ENCODE results near the gene ATM. TPM values are rescaled to one million over a fixed set of nuclear protein-coding genes. Genes with fewer than 3 reads are reported as not detected.

The ATM gene
- total and polyA plus RNA-seq, 2 donors (not counting 3 experiments of a cell fraction or from before 2014, with no cell fraction given), result 11.8 to 49.7 TPM

GRCh38 chr11:108204376-108204775 is 18.5 kb upstream of the ATM start:
- no peak overlapping the region for H3K4me3 ChIP-seq (replicated peaks in 1 of 3; ENCODE audit: insufficient read depth in 1 of 3, low read depth in 1 of 3, low read length in 3 of 3)
- intact Hi-C loops (cut with micrococcal nuclease), result no loop called here
- no peaks in the 10 kb centered on the region for H3K4me1 ChIP-seq (ENCODE audit: control insufficient read depth, extremely low read depth, insufficient read depth, low read length)
- H3K9ac ChIP-seq (replicated peaks; ENCODE audit: extremely low read depth, insufficient read depth, low read length), result no peak overlapping the region
- peaks cover 12 to 25% of the 10 kb centered on the region in 2 experiments for H3K36me3 ChIP-seq (ENCODE audit: control insufficient read depth in 2 of 2, extremely low read depth in 1 of 2, insufficient read depth in 2 of 2, low read length in 2 of 2)
- no peaks in the 10 kb centered on the region for H3K9me1 ChIP-seq (replicated peaks; ENCODE audit: control insufficient read depth, extremely low read depth, insufficient read depth, low read length)
- H2AFZ ChIP-seq (ENCODE audit: low read depth, low read length), result no peak overlapping the region
- no peak for FAIRE-seq
- H3K27ac ChIP-seq (ENCODE audit: insufficient read depth, low read depth, low read length), result no peak overlapping the region
- no peaks in the 10 kb centered on the region for H3K9me3 ChIP-seq (replicated peaks; ENCODE audit: control insufficient read depth, insufficient read depth, low read length)
- no peaks in the 10 kb centered on the region for H4K20me1 ChIP-seq (replicated peaks; ENCODE audit: control insufficient read depth, extremely low read depth, insufficient read depth, low read length)
- H3K79me2 ChIP-seq (ENCODE audit: control insufficient read depth, insufficient read depth, low read length), result peaks cover 45% of the 10 kb centered on the region
- no peaks in the 10 kb centered on the region for H3K27me3 ChIP-seq (ENCODE audit: control insufficient read depth in 2 of 2, insufficient read depth in 2 of 2, low read length in 2 of 2)
- BruUV-seq (replicated peaks), result no TSS peak
- dilution Hi-C loops (cut with MboI; ENCODE audit: extremely low pct_ligation_motif_present, low sequenced_read_pairs), result no loop called here
- ChIA-PET CTCF (no interaction called here), POLR2A (no interaction called here)
- TF ChIP-seq FOS (IDR thresholded peaks at IDR 0.05; ENCODE audit: borderline replicate concordance, insufficient read depth, low read length), result no peak
- no peak for TF ChIP-seq MAX (IDR thresholded peaks at IDR 0.05; ENCODE audit: insufficient read depth, insufficient read length)
- TF ChIP-seq POLR2AphosphoS5 (IDR thresholded peaks at IDR 0.05; ENCODE audit: insufficient read depth, low read depth, low read length), result no peak
- TF ChIP-seq JUN (IDR thresholded peaks at IDR 0.05; ENCODE audit: borderline replicate concordance, insufficient read depth, insufficient read length, low read depth), result no peak
- TF ChIP-seq POLR2A (IDR thresholded peaks at IDR 0.05; ENCODE audit: low read depth, low read length), result no peak
- no peak for TF ChIP-seq GATA2 (IDR thresholded peaks at IDR 0.05; ENCODE audit: insufficient read depth, insufficient read length, low read depth, low read length)
- no peak for TF ChIP-seq MYC (IDR thresholded peaks at IDR 0.05; ENCODE audit: low read depth, low read length)
- no peak for TF ChIP-seq CTCF (IDR thresholded peaks at IDR 0.05; ENCODE audit: extremely low read depth in 1 of 2, insufficient read depth in 1 of 2, low read depth in 1 of 2, low read length in 2 of 2)
- TF ChIP-seq EZH2 (IDR thresholded peaks at IDR 0.05; ENCODE audit: borderline replicate concordance, low read depth, low read length, severe bottlenecking), result no peak
- no peak for DNase-seq (ENCODE audit: low read depth, low spot score)
- no peak overlapping the region for H3K4me2 ChIP-seq (ENCODE audit: insufficient read depth, low read length)
